K562 (cell line): ENCODE data around the gene SLC66A3. TPM values are rescaled to one million over a fixed set of nuclear protein-coding genes. Genes with fewer than 3 reads are reported as not detected.

Experiments used
- ATF7 ChIP-seq: fragments of 450-650 bp; IDR thresholded peaks from 2 replicates; pipeline ENCODE4 v1.7.1; 2014; ENCODE audit warnings: mild to moderate bottlenecking, moderate library complexity
- ERF ChIP-seq: fragments of 450-650 bp; formaldehyde crosslinking; IDR thresholded peaks from 2 replicates; pipeline ENCODE4 v1.4.0; 2020; ENCODE audit warnings: mild to moderate bottlenecking, mixed read lengths
- FOS ChIP-seq: IDR thresholded peaks from 3 replicates; pipeline ENCODE4 v1.6.1; 2011; ENCODE audit not compliant: insufficient read length; ENCODE audit errors: extremely low read depth
- NFRKB ChIP-seq: fragments of 450-650 bp; IDR thresholded peaks from 2 replicates; pipeline ENCODE4 v1.6.1; 2016; ENCODE audit warnings: low read depth
- NR2C2 ChIP-seq, 2 experiments: fragments of 200-800 bp in 1 of 2; sonication (Bioruptor generic) in 1 of 2; sonication (generic) in 1 of 2; formaldehyde crosslinking in 1 of 2; IDR thresholded peaks; 2 replicates each; pipeline versions ENCODE4 v1.6.1 to v1.8.0; 2016 to 2022; ENCODE audit warnings: mild to moderate bottlenecking in 1 of 2, missing compliant biosample characterization in 1 of 2, missing genetic modification characterization in 1 of 2, missing genetic modification reagents in 1 of 2
- RCOR1 ChIP-seq, 2 experiments: IDR thresholded peaks; 2 replicates each; pipeline ENCODE4 v1.6.1; 2012; ENCODE audit warnings: low read depth in 2 of 2, low read length in 2 of 2, borderline replicate concordance in 1 of 2, improper control_type of control experiment in 1 of 2
- polyA plus RNA-seq, 8 experiments: library from polyadenylated mRNA; depleted of rRNA in 4 of 8; stranded (reverse) in 5 of 8; unstranded in 3 of 8; fragments of >200 nt; fragmentation: Nextera tagmentation in 2 of 8; fragmentation: Illumina TruSeq in 1 of 8; extraction: Ambion mirVana in 2 of 8; extraction: Trizol in 1 of 8; gene quantifications; 2 replicates each; pipeline versions ENCODE4 v1.2.1 to v1.2.3, GENCODE V29; 2011 to 2014; ENCODE audit warnings: inconsistent platforms in 1 of 8, missing spikeins in 1 of 8
- total RNA-seq, 7 experiments: library from RNA; depleted of rRNA in 6 of 7; stranded (reverse); fragments of >200 nt in 6 of 7; fragmentation: Illumina TruSeq in 2 of 7; extraction: Trizol in 2 of 7; gene quantifications; 2 replicates each; pipeline versions ENCODE4 v1.2.1 to v1.2.3, GENCODE V29; 2011 to 2021; ENCODE audit warnings: low replicate concordance in 1 of 7
- TF ChIP-seq, protein P1 (sequence below), 2 experiments: fragments of 450-650 bp; IDR thresholded peaks; 2 replicates each; pipeline ENCODE4 v1.6.1; 2018; ENCODE audit warnings: mild to moderate bottlenecking in 2 of 2, low read depth in 1 of 2; ENCODE audit not compliant: partially characterized antibody in 2 of 2
- TF ChIP-seq, protein P2 (sequence below): fragments of 250-450 bp; sonication (Bioruptor Pico); IDR thresholded peaks from 2 replicates; pipeline ENCODE4 v1.5.0; 2021
- TF ChIP-seq, protein P3 (sequence below): fragments of 250-450 bp; sonication (Bioruptor Pico); IDR thresholded peaks from 2 replicates; pipeline ENCODE4 v1.4.0; 2020; ENCODE audit warnings: mild to moderate bottlenecking, moderate library complexity
- TF ChIP-seq, protein P4 (sequence below): fragments of 450-650 bp; formaldehyde crosslinking; IDR thresholded peaks from 2 replicates; pipeline ENCODE4 v1.4.0; 2022; ENCODE audit warnings: missing genetic modification characterization
- TF ChIP-seq, protein P5 (sequence below): fragments of 250-450 bp; sonication (Bioruptor Pico); IDR thresholded peaks from 2 replicates; pipeline ENCODE4 v1.5.1; 2021; ENCODE audit warnings: mild to moderate bottlenecking
- TF ChIP-seq, protein P6 (sequence below): sonication (generic); formaldehyde crosslinking; IDR thresholded peaks from 2 replicates; pipeline ENCODE4 v1.8.1; 2023; ENCODE audit warnings: mild to moderate bottlenecking, missing genetic modification reagents

The SLC66A3 gene
- total and polyA plus RNA-seq, 9 of the 15 experiments (the other 6 are each of a cell fraction or from before 2014, with no cell fraction given) = 2.8 to 30.0 (median 9.1) TPM

DNA sequence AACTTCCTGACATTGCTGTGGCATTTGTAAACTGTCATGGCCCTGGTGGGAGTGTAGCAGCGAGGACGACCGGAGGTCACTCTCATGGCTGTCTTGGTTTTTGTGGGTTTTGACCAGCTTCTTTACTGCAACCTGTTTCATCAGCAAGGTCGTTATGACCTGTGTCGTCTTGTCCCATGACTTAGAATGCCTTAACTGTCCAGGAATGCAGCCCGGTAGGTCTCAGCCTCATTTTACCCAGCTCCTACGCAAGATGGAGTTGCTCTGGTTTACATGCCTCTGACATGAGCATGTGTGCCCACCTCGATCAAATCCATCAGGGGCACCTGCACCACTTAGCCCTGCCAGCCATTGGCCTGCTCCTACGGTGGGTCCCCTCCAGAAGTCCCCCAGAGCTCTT, 32.9 kb upstream of the SLC66A3 start (continued):
- TF ChIP-seq, protein P1, sequence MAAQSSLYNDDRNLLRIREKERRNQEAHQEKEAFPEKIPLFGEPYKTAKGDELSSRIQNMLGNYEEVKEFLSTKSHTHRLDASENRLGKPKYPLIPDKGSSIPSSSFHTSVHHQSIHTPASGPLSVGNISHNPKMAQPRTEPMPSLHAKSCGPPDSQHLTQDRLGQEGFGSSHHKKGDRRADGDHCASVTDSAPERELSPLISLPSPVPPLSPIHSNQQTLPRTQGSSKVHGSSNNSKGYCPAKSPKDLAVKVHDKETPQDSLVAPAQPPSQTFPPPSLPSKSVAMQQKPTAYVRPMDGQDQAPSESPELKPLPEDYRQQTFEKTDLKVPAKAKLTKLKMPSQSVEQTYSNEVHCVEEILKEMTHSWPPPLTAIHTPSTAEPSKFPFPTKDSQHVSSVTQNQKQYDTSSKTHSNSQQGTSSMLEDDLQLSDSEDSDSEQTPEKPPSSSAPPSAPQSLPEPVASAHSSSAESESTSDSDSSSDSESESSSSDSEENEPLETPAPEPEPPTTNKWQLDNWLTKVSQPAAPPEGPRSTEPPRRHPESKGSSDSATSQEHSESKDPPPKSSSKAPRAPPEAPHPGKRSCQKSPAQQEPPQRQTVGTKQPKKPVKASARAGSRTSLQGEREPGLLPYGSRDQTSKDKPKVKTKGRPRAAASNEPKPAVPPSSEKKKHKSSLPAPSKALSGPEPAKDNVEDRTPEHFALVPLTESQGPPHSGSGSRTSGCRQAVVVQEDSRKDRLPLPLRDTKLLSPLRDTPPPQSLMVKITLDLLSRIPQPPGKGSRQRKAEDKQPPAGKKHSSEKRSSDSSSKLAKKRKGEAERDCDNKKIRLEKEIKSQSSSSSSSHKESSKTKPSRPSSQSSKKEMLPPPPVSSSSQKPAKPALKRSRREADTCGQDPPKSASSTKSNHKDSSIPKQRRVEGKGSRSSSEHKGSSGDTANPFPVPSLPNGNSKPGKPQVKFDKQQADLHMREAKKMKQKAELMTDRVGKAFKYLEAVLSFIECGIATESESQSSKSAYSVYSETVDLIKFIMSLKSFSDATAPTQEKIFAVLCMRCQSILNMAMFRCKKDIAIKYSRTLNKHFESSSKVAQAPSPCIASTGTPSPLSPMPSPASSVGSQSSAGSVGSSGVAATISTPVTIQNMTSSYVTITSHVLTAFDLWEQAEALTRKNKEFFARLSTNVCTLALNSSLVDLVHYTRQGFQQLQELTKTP (IDR thresholded peaks at IDR 0.05; ENCODE audit: low read depth in 1 of 2, partially characterized antibody in 2 of 2) = no peak
- TF ChIP-seq, protein P2, sequence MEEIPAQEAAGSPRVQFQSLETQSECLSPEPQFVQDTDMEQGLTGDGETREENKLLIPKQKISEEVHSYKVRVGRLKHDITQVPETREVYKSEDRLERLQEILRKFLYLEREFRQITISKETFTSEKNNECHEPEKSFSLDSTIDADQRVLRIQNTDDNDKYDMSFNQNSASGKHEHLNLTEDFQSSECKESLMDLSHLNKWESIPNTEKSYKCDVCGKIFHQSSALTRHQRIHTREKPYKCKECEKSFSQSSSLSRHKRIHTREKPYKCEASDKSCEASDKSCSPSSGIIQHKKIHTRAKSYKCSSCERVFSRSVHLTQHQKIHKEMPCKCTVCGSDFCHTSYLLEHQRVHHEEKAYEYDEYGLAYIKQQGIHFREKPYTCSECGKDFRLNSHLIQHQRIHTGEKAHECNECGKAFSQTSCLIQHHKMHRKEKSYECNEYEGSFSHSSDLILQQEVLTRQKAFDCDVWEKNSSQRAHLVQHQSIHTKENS (CRISPR knock-in tag) = no peak
- TF ChIP-seq ERF (CRISPR knock-in tag) (no peak), NFRKB (no peak), NR2C2 (CRISPR knock-in tag; IDR thresholded peaks at IDR 0.05) (no peak), NR2C2 (tag; IDR thresholded peaks at IDR 0.05) (peak; percentile 72; the same call in 1 of the 2 replicates), ATF7 (no peak), FOS (no peak), RCOR1 (IDR thresholded peaks at IDR 0.05; ENCODE audit: borderline replicate concordance in 1 of 2, low read depth in 2 of 2, low read length in 2 of 2) (no peak)
- TF ChIP-seq, protein P3, sequence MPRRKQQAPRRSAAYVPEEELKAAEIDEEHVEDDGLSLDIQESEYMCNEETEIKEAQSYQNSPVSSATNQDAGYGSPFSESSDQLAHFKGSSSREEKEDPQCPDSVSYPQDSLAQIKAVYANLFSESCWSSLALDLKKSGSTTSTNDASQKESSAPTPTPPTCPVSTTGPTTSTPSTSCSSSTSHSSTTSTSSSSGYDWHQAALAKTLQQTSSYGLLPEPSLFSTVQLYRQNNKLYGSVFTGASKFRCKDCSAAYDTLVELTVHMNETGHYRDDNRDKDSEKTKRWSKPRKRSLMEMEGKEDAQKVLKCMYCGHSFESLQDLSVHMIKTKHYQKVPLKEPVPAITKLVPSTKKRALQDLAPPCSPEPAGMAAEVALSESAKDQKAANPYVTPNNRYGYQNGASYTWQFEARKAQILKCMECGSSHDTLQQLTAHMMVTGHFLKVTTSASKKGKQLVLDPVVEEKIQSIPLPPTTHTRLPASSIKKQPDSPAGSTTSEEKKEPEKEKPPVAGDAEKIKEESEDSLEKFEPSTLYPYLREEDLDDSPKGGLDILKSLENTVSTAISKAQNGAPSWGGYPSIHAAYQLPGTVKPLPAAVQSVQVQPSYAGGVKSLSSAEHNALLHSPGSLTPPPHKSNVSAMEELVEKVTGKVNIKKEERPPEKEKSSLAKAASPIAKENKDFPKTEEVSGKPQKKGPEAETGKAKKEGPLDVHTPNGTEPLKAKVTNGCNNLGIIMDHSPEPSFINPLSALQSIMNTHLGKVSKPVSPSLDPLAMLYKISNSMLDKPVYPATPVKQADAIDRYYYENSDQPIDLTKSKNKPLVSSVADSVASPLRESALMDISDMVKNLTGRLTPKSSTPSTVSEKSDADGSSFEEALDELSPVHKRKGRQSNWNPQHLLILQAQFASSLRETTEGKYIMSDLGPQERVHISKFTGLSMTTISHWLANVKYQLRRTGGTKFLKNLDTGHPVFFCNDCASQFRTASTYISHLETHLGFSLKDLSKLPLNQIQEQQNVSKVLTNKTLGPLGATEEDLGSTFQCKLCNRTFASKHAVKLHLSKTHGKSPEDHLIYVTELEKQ (CRISPR knock-in tag) = peak; percentile 92
- TF ChIP-seq, protein P4, sequence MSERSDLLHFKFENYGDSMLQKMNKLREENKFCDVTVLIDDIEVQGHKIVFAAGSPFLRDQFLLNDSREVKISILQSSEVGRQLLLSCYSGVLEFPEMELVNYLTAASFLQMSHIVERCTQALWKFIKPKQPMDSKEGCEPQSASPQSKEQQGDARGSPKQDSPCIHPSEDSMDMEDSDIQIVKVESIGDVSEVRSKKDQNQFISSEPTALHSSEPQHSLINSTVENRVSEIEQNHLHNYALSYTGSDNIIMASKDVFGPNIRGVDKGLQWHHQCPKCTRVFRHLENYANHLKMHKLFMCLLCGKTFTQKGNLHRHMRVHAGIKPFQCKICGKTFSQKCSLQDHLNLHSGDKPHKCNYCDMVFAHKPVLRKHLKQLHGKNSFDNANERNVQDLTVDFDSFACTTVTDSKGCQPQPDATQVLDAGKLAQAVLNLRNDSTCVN (CRISPR knock-in tag) = 0 out of 2 replicates have a peak, but pooled peaks have one; percentile 15
- TF ChIP-seq, protein P5, sequence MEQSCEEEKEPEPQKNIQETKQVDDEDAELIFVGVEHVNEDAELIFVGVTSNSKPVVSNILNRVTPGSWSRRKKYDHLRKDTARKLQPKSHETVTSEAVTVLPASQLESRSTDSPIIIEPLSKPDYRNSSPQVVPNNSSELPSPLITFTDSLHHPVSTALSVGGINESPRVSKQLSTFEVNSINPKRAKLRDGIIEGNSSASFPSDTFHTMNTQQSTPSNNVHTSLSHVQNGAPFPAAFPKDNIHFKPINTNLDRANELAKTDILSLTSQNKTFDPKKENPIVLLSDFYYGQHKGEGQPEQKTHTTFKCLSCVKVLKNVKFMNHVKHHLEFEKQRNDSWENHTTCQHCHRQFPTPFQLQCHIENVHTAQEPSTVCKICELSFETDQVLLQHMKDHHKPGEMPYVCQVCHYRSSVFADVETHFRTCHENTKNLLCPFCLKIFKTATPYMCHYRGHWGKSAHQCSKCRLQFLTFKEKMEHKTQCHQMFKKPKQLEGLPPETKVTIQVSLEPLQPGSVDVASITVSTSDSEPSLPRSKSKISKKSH (CRISPR knock-in tag) = no peak
- TF ChIP-seq, protein P6, sequence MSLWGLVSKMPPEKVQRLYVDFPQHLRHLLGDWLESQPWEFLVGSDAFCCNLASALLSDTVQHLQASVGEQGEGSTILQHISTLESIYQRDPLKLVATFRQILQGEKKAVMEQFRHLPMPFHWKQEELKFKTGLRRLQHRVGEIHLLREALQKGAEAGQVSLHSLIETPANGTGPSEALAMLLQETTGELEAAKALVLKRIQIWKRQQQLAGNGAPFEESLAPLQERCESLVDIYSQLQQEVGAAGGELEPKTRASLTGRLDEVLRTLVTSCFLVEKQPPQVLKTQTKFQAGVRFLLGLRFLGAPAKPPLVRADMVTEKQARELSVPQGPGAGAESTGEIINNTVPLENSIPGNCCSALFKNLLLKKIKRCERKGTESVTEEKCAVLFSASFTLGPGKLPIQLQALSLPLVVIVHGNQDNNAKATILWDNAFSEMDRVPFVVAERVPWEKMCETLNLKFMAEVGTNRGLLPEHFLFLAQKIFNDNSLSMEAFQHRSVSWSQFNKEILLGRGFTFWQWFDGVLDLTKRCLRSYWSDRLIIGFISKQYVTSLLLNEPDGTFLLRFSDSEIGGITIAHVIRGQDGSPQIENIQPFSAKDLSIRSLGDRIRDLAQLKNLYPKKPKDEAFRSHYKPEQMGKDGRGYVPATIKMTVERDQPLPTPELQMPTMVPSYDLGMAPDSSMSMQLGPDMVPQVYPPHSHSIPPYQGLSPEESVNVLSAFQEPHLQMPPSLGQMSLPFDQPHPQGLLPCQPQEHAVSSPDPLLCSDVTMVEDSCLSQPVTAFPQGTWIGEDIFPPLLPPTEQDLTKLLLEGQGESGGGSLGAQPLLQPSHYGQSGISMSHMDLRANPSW (CRISPR knock-in tag) = no peak
